HFFc6 (cell line): Measurements from ENCODE around the gene ADRB1. TPM values are rescaled to one million over a fixed set of nuclear protein-coding genes. Genes with fewer than 3 reads are reported as not detected.

Source experiments
- DNase-seq: peaks from one replicate; pipeline ENCODE4 v3.0.0-alpha.2; 2018
- H3K27ac Mint-ChIP-seq: 2 replicates; pipeline ENCODE4 v1.8.0; 2020; ENCODE audit warnings: mild to moderate bottlenecking, mixed read lengths
- H3K27me3 Mint-ChIP-seq: 2 replicates; pipeline ENCODE4 v1.8.0; 2021; ENCODE audit warnings: mild to moderate bottlenecking, moderate library complexity, mixed read lengths; ENCODE audit not compliant: insufficient read depth
- H3K36me3 Mint-ChIP-seq: 2 replicates; pipeline ENCODE4 v1.8.0; 2021; ENCODE audit warnings: low read depth, mixed read lengths
- H3K4me1 Mint-ChIP-seq: 2 replicates; pipeline ENCODE4 v1.8.0; 2020; ENCODE audit warnings: low read depth, mixed read lengths
- H3K4me3 Mint-ChIP-seq: 2 replicates; pipeline ENCODE4 v1.8.0; 2020; ENCODE audit warnings: mild to moderate bottlenecking, moderate library complexity, mixed read lengths
- H3K9me3 Mint-ChIP-seq: 2 replicates; pipeline ENCODE4 v1.8.0; 2020; ENCODE audit warnings: mild to moderate bottlenecking, mixed read lengths
- total RNA-seq, 6 experiments: library from RNA; stranded (reverse); fragmentation: NEBNext Ultra II Directional; extraction: Animal tissue kit (Norgen Biotek cat#: 25700); gene quantifications; 2 replicates in 1 of 6; 3 replicates in 5 of 6; pipeline ENCODE4 v1.2.3, GENCODE V29; 2021
- TF ChIP-seq, protein P1 (sequence below): fragments of 200-600 bp; sonication (generic); IDR thresholded peaks from 2 replicates; pipeline ENCODE4 v1.5.0; 2021; ENCODE audit warnings: antibody characterized with exemption, mild to moderate bottlenecking

Gene ADRB1
- total RNA-seq, 6 experiments from 2014 or later = 0.07 TPM; not detected in 5

DNA sequence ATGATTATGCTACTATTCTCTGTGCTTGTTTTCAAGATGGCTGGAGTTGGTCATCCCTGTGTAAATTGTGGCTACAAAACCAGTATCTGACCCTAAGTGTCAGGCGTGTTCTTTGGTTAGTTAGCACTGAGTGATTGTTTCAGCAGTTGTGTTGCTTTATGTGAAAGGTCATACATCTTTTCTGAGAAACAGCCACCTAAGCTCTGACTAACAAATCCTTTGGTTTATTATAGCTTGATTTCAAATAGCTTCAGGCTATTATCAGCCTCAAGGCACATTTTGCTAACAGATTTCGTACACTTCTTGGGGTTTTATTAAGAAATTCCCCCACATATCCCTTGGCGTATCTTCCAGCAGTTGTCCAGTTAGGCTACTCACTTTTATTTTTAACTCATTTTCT is 4.8 kb upstream of the ADRB1 start:
- Mint-ChIP-seq H3K4me1 (peaks cover 16% of the 10 kb centered on the region), H3K4me3 (no peak overlapping the region), H3K9me3 (no peaks in the 10 kb centered on the region), H3K27ac (no peak overlapping the region), H3K36me3 (no peaks in the 10 kb centered on the region), H3K27me3 (peaks cover 10% of the 10 kb centered on the region)
- DNase-seq = peak; percentile 16
- TF ChIP-seq, protein P1, sequence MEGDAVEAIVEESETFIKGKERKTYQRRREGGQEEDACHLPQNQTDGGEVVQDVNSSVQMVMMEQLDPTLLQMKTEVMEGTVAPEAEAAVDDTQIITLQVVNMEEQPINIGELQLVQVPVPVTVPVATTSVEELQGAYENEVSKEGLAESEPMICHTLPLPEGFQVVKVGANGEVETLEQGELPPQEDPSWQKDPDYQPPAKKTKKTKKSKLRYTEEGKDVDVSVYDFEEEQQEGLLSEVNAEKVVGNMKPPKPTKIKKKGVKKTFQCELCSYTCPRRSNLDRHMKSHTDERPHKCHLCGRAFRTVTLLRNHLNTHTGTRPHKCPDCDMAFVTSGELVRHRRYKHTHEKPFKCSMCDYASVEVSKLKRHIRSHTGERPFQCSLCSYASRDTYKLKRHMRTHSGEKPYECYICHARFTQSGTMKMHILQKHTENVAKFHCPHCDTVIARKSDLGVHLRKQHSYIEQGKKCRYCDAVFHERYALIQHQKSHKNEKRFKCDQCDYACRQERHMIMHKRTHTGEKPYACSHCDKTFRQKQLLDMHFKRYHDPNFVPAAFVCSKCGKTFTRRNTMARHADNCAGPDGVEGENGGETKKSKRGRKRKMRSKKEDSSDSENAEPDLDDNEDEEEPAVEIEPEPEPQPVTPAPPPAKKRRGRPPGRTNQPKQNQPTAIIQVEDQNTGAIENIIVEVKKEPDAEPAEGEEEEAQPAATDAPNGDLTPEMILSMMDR = no peak

DNA sequence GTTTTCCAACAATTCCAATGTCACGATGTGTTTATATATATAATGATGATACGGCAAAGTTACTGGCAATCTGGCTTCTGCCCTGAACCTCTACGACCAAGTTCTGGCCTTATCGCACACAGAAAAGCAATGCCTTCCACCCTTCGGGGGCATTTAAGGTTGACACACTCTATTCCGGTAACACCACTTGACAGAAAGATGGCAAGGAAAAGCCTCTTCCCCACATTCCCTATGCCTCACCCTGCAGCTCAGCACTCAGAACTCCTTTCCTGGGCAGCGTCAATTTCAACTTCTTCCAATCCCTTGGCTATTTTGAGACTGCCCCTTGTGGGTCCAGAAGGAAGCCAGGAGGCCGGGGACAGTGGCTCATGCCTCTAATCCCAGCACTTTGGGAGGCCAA is 2.5 kb upstream of the ADRB1 start:
- no peaks in the 10 kb centered on the region for H3K36me3 Mint-ChIP-seq
- no peak overlapping the region for H3K4me3 Mint-ChIP-seq
- H3K9me3 Mint-ChIP-seq = no peaks in the 10 kb centered on the region
- H3K27ac Mint-ChIP-seq = no peak overlapping the region
- peaks cover 20% of the 10 kb centered on the region for H3K27me3 Mint-ChIP-seq
- peaks cover 22% of the 10 kb centered on the region for H3K4me1 Mint-ChIP-seq
- DNase-seq = no peak
- TF ChIP-seq, protein P1 = no peak

DNA sequence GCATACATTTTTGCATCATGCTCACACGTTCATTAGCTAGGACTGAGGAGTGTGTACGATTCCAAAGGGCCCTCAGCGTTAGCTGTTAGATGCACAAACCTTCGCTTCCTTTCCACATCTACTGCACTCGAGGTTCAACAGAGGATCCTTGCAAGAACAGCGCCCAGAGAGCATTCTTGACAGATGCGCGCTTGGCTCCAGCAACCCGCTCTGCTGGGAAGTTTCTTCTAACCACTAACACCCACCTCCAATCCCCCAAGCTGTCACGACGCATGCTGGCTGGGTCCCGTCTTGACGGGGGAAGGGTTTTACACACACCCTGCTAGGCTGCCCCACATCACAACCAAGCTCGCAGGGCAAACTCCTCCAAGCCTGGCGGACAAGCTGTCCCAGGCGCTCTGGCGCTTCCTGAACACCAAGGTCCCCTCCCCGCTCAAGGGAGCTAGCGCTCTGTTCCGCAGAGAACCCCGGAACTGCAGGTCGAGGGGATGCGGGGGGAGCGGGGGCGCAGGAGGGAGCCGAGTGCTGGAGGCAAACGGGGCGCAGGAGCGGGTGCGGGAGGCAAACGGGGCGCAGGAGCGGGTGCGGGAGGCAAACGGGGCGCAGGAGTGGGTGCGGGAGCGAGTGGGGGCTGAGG is 653 bp upstream of the ADRB1 start:
- DNase-seq = no peak
- peak overlapping the region; percentile 74 for H3K4me3 Mint-ChIP-seq
- H3K36me3 Mint-ChIP-seq = no peaks in the 10 kb centered on the region
- H3K27ac Mint-ChIP-seq = no peak overlapping the region
- H3K4me1 Mint-ChIP-seq = peaks cover 22% of the 10 kb centered on the region
- H3K9me3 Mint-ChIP-seq = no peaks in the 10 kb centered on the region
- TF ChIP-seq, protein P1 = no peak
- H3K27me3 Mint-ChIP-seq = peaks cover 29% of the 10 kb centered on the region

DNA sequence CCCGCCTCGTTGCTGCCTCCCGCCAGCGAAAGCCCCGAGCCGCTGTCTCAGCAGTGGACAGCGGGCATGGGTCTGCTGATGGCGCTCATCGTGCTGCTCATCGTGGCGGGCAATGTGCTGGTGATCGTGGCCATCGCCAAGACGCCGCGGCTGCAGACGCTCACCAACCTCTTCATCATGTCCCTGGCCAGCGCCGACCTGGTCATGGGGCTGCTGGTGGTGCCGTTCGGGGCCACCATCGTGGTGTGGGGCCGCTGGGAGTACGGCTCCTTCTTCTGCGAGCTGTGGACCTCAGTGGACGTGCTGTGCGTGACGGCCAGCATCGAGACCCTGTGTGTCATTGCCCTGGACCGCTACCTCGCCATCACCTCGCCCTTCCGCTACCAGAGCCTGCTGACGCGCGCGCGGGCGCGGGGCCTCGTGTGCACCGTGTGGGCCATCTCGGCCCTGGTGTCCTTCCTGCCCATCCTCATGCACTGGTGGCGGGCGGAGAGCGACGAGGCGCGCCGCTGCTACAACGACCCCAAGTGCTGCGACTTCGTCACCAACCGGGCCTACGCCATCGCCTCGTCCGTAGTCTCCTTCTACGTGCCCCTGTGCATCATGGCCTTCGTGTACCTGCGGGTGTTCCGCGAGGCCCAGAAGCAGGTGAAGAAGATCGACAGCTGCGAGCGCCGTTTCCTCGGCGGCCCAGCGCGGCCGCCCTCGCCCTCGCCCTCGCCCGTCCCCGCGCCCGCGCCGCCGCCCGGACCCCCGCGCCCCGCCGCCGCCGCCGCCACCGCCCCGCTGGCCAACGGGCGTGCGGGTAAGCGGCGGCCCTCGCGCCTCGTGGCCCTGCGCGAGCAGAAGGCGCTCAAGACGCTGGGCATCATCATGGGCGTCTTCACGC is 825 bp downstream of the ADRB1 start:
- peak overlapping the region; percentile 50; the same call in 1 of the 2 replicates for H3K4me3 Mint-ChIP-seq
- no peak overlapping the region for H3K27ac Mint-ChIP-seq
- H3K9me3 Mint-ChIP-seq = no peaks in the 10 kb centered on the region
- peaks cover 32% of the 10 kb centered on the region for H3K27me3 Mint-ChIP-seq
- H3K36me3 Mint-ChIP-seq = no peaks in the 10 kb centered on the region
- TF ChIP-seq, protein P1 = no peak
- DNase-seq = no peak
- peaks cover 13% of the 10 kb centered on the region for H3K4me1 Mint-ChIP-seq

DNA sequence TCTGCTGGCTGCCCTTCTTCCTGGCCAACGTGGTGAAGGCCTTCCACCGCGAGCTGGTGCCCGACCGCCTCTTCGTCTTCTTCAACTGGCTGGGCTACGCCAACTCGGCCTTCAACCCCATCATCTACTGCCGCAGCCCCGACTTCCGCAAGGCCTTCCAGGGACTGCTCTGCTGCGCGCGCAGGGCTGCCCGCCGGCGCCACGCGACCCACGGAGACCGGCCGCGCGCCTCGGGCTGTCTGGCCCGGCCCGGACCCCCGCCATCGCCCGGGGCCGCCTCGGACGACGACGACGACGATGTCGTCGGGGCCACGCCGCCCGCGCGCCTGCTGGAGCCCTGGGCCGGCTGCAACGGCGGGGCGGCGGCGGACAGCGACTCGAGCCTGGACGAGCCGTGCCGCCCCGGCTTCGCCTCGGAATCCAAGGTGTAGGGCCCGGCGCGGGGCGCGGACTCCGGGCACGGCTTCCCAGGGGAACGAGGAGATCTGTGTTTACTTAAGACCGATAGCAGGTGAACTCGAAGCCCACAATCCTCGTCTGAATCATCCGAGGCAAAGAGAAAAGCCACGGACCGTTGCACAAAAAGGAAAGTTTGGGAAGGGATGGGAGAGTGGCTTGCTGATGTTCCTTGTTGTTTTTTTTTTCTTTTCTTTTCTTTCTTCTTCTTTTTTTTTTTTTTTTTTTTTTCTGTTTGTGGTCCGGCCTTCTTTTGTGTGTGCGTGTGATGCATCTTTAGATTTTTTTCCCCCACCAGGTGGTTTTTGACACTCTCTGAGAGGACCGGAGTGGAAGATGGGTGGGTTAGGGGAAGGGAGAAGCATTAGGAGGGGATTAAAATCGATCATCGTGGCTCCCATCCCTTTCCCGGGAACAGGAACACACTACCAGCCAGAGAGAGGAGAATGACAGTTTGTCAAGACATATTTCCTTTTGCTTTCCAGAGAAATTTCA is 1.7 kb downstream of the ADRB1 start:
- peaks cover 13% of the 10 kb centered on the region for H3K4me1 Mint-ChIP-seq
- H3K4me3 Mint-ChIP-seq = peak overlapping the region; percentile 56; the same call in 1 of the 2 replicates
- H3K27me3 Mint-ChIP-seq = peaks cover 30% of the 10 kb centered on the region
- no peaks in the 10 kb centered on the region for H3K9me3 Mint-ChIP-seq
- no peak overlapping the region for H3K27ac Mint-ChIP-seq
- no peaks in the 10 kb centered on the region for H3K36me3 Mint-ChIP-seq
- TF ChIP-seq, protein P1 = no peak
- DNase-seq = no peak
